Measurements from ENCODE around the gene GTPBP1.
A peak's percentile ranks its signal among the peaks of the same experiment; 100 is the strongest.

GTPBP1 gene

GRCh38 chr22:38716826-38717225, 11.1 kb downstream of the GTPBP1 start:
- Histone ChIP-seq H3K4me3 (ENCODE audit: low read depth, low read length) (no peak overlapping the region), H3K36me3 (peaks cover 84% of the 10 kb centered on the region), H3K9me3 (ENCODE audit: severe bottlenecking) (no peaks in the 10 kb centered on the region), H3K27me3 (ENCODE audit: insufficient read depth, low read depth, severe bottlenecking) (no peaks in the 10 kb centered on the region), H3K27ac (no peak overlapping the region)
- TF ChIP-seq CTCF (IDR thresholded peaks at IDR 0.05; ENCODE audit: low read depth, low read length) = no peak
- no peak for DNase-seq

GRCh38 chr22:38717244-38717643, 11.5 kb downstream of the GTPBP1 start:
- no peak for DNase-seq
- H3K36me3 ChIP-seq = peaks cover 84% of the 10 kb centered on the region
- H3K9me3 ChIP-seq (ENCODE audit: severe bottlenecking) = no peaks in the 10 kb centered on the region
- no peaks in the 10 kb centered on the region for H3K27me3 ChIP-seq (ENCODE audit: insufficient read depth, low read depth, severe bottlenecking)
- H3K27ac ChIP-seq = no peak overlapping the region
- H3K4me3 ChIP-seq (ENCODE audit: low read depth, low read length) = no peak overlapping the region
- TF ChIP-seq CTCF (IDR thresholded peaks at IDR 0.05; ENCODE audit: low read depth, low read length) = no peak

- no peak overlapping the region for H3K4me3 ChIP-seq (ENCODE audit: low read depth, low read length)
- H3K9me3 ChIP-seq (ENCODE audit: severe bottlenecking) = no peaks in the 10 kb centered on the region
- H3K27ac ChIP-seq = no peak overlapping the region
- TF ChIP-seq CTCF (IDR thresholded peaks at IDR 0.05; ENCODE audit: low read depth, low read length) = peak; percentile 38
- DNase-seq = peak; percentile 47
- peaks cover 84% of the 10 kb centered on the region for H3K36me3 ChIP-seq
- H3K27me3 ChIP-seq (ENCODE audit: insufficient read depth, low read depth, severe bottlenecking) = no peaks in the 10 kb centered on the region
Observed at GRCh38 chr22:38718414-38718813, 12.7 kb downstream of the GTPBP1 start.

GRCh38 chr22:38719196-38719595, 13.5 kb downstream of the GTPBP1 start:
- no peaks in the 10 kb centered on the region for H3K9me3 ChIP-seq (ENCODE audit: severe bottlenecking)
- H3K4me3 ChIP-seq (ENCODE audit: low read depth, low read length) = no peak overlapping the region
- no peak for DNase-seq
- no peak for TF ChIP-seq CTCF (IDR thresholded peaks at IDR 0.05; ENCODE audit: low read depth, low read length)
- no peaks in the 10 kb centered on the region for H3K27me3 ChIP-seq (ENCODE audit: insufficient read depth, low read depth, severe bottlenecking)
- peaks cover 88% of the 10 kb centered on the region for H3K36me3 ChIP-seq
- no peak overlapping the region for H3K27ac ChIP-seq

GRCh38 chr22:38720350-38720749, 14.6 kb downstream of the GTPBP1 start:
- DNase-seq = no peak
- no peaks in the 10 kb centered on the region for H3K9me3 ChIP-seq (ENCODE audit: severe bottlenecking)
- no peak for TF ChIP-seq CTCF (IDR thresholded peaks at IDR 0.05; ENCODE audit: low read depth, low read length)
- no peak overlapping the region for H3K4me3 ChIP-seq (ENCODE audit: low read depth, low read length)
- H3K27me3 ChIP-seq (ENCODE audit: insufficient read depth, low read depth, severe bottlenecking) = no peaks in the 10 kb centered on the region
- no peak overlapping the region for H3K27ac ChIP-seq
- H3K36me3 ChIP-seq = peaks cover 91% of the 10 kb centered on the region

GRCh38 chr22:38721551-38721950, 15.8 kb downstream of the GTPBP1 start:
- TF ChIP-seq CTCF (IDR thresholded peaks at IDR 0.05; ENCODE audit: low read depth, low read length) = no peak
- no peak for DNase-seq
- H3K27me3 ChIP-seq (ENCODE audit: insufficient read depth, low read depth, severe bottlenecking) = no peaks in the 10 kb centered on the region
- no peak overlapping the region for H3K27ac ChIP-seq
- H3K9me3 ChIP-seq (ENCODE audit: severe bottlenecking) = no peaks in the 10 kb centered on the region
- no peak overlapping the region for H3K4me3 ChIP-seq (ENCODE audit: low read depth, low read length)
- peaks cover 91% of the 10 kb centered on the region for H3K36me3 ChIP-seq

Measured in WERI-Rb-1 (cell line).